Jurkat, Clone E6-1 (cell line): ENCODE measurements around the gene PCSK9.

ENCODE experiments used
- DNase-seq: peaks from one replicate; pipeline ENCODE4 v3.0.0-alpha.2; 2011; ENCODE audit warnings: low read depth, low spot score
- H3K4me3 ChIP-seq: 2 replicates; pipeline ENCODE4 v1.5.1; 2011; ENCODE audit warnings: mild to moderate bottlenecking, low read length, control low read depth, moderate library complexity

Gene PCSK9

DNA sequence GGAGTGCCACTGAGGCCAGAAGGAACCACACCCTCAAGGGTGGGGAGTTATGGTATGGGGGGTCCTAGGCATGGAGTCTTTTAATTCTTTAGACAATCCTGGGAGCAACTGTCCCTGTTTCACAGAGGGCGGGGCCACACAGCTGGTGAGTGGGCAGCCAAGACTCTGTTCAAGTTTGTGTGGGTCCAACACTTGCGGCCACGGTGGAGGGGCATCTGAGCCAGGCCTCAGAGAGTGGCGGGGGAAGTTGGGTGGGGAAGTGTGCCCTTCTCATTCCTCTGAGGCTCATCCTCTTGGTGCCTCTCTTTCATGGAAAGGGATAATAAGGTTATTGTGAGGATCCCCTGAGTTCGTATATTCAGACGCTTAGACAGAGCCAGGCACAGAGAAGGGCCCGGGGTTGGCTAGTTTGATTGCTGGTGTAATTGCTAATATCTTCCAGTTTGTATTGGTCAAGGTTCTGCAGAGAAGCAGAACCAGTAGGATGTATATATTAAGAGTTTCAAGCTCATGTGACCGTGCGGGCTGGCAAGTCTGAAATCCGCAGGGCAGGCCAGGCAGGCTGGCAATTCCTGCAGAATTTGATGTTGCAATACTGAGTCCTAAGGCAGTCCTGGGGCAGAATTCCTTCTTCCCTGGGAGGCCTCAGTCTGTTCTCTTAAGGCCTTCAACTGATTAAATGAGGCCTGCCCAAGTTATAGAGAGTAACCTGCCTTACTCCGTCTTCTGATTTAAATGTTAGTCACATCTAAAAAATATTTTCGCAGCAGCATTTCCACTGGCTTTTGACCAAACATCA lies 15.9 kb downstream of the PCSK9 start:
- no peak for DNase-seq

DNA sequence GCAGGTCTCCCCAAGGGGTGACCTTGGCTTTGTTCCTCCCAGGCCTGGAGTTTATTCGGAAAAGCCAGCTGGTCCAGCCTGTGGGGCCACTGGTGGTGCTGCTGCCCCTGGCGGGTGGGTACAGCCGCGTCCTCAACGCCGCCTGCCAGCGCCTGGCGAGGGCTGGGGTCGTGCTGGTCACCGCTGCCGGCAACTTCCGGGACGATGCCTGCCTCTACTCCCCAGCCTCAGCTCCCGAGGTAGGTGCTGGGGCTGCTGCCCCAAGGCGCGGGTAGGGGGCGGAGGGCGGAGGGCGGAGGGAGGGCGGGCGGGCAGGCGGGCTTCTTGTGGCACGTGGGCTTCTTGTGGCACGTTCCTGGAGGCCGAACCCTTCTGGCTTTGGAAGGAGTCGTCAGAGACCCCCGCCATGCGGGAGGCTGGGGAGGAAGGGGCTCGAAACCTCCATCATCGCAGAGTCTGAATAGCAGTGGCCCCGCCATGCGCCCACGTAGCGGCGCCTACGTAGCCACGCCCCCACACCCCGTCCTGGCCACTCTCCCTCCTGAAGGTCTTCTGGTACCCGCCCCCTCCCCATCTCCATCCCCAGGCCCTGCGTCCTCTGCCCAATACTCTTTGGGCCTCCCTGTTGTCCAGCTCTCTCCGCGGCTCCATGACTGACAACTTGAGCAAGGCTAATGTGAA lies 16.7 kb downstream of the PCSK9 start:
- DNase-seq: no peak
- no peak overlapping the region for H3K4me3 ChIP-seq

More for the DNA sequence above, 15.9 kb downstream of the PCSK9 start:
- H3K4me3 ChIP-seq: no peak overlapping the region

DNA sequence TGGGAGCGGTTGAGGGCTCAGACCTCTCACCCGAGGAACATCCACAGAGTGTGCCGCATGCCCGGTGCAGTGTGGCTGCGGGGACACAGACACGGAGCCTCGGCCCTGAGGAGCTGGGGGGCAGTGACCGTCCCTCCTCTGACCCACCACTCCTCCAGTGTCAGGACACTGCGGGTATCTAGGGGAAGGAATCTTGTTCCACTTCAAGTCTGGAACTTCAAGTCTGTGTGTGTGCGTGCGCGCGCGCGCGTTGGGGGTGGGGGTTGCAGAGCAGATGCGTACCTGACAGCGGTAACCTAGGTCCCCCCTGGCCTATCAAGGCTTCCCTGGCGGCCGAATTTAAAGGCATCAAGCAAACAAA lies 17.3 kb downstream of the PCSK9 start:
- no peak for DNase-seq
- no peak overlapping the region for H3K4me3 ChIP-seq

DNA sequence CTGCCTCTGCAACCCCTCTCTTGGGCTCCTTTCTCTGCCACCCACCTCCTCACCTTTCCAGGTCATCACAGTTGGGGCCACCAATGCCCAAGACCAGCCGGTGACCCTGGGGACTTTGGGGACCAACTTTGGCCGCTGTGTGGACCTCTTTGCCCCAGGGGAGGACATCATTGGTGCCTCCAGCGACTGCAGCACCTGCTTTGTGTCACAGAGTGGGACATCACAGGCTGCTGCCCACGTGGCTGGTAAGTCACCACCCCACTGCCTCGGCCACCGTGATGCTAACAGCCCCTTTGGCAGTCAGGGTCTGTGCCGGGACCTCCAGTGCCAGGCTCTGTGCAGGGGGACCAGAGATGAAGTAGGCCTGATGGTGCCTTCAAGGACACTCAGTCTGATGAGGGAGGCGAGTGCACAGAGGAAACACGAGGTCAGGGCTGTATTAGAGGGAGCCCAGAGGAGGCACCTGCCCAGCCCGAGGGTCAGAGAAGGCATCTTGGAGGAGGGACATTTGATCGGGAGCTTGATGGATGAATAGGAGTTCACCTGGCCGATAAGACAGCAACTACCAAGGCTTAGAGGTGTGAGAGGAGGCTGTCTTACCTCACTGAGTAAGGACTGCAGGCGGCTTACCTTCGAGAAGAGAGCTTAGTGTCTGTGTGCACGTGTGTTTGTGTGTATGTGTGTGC lies 18.1 kb downstream of the PCSK9 start:
- no peak overlapping the region for H3K4me3 ChIP-seq
- DNase-seq: no peak

DNA sequence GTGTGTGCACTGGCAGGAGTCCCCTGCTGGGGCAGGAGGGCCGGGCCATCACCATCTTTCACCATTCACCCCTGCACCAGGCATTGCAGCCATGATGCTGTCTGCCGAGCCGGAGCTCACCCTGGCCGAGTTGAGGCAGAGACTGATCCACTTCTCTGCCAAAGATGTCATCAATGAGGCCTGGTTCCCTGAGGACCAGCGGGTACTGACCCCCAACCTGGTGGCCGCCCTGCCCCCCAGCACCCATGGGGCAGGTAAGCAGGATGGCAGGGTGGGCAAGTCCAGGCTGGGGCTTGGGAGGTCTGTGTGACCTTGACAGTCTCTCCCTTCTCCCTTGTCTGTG lies 18.6 kb downstream of the PCSK9 start:
- H3K4me3 ChIP-seq: no peak overlapping the region
- no peak for DNase-seq

DNA sequence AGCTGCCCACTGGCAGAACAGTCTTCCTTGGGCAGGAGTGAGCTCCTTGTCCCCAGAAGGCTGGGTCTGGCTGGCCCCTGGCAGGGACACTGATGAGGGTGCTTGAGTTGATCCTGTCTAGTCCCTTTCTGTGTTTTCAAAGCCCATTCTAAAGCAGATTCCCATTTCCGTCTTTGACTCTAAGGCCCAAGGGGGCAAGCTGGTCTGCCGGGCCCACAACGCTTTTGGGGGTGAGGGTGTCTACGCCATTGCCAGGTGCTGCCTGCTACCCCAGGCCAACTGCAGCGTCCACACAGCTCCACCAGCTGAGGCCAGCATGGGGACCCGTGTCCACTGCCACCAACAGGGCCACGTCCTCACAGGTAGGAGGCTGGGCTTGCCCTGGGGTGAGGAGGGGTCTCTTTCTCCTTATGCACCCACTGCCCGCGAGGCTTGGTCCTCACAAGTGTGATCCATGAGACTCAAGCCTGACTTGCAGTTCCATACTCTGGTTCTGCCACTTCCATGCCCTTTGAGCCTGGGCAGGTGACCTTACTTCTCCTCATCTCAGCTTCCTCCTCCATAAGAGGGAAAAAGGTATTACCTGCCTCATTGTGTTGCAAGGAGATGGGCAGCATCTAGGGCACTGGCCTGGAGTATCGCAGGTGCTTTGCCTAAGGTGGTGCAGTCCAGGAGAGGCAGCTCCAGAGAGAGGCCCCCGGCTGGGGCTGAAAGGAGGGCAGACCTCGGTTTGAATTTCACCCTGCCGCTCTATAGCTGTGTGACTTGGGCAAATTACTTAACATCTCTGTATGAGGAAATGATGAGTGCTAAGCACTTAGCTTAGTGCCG lies 20.2 kb downstream of the PCSK9 start:
- DNase-seq: no peak
- no peak overlapping the region for H3K4me3 ChIP-seq

DNA sequence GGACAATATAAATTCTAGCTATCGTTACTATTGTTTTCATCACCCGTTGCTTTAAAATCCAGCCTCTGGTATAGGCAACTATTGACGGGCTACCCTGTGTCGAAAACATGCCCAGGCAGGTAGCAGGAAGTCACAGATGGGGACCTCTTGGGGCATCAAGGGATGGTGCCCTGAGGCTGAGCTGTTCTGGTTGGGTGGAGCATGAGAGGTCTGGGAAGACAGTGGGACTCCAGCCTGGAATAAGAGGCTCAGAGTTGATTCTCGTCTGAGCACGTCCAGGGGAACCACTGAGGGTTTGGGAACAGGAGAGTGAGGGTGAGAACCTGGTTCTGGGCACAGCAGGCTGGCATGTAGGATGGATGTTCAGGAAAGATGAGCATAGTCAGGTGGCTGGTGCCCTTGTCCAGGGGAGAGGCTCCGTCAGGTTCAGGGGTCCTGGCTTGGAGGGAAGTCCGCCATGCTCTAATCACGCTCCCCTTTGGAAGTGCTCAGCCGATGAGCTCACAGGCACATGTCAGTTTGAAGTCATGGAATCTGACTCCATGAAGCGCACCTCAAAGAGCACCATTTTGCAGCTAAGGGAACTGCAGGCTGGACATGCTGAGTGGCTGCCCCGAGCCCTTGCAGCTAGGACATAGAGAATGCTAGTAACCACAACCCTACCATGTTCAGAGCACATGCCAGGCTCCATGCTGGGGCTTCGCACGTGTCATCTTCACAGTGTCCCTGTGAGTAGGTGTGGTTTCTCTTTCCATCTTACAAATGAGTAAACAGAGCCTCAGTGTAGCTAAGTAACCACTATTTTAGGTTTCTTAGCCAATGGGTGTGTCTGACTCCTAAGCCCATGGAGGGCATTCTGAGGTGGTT lies 21.0 kb downstream of the PCSK9 start:
- no peak overlapping the region for H3K4me3 ChIP-seq
- no peak for DNase-seq

DNA sequence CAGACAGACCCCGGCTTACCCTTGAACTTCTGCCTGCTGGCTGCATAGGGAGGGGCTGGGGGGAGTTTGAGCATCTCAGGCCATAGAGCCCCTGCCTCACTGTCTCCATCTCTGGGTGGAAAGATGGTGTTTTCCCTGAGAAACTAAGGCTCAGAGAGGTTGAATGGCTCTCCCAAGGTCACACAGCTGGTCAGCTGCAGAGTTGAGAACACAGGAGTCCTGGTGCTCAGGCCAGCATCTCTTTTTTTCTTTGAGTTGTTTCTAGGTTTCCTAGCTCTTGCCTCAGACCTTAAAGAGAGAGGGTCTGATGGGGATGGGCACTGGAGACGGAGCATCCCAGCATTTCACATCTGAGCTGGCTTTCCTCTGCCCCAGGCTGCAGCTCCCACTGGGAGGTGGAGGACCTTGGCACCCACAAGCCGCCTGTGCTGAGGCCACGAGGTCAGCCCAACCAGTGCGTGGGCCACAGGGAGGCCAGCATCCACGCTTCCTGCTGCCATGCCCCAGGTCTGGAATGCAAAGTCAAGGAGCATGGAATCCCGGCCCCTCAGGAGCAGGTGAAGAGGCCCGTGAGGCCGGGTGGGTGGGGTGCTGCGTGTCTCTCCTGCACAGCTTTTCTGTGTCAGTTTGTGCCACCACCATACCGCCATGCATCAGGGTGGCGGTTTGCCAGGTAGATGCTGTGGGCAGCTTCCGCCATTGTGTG lies 21.8 kb downstream of the PCSK9 start:
- H3K4me3 ChIP-seq: no peak overlapping the region

DNA sequence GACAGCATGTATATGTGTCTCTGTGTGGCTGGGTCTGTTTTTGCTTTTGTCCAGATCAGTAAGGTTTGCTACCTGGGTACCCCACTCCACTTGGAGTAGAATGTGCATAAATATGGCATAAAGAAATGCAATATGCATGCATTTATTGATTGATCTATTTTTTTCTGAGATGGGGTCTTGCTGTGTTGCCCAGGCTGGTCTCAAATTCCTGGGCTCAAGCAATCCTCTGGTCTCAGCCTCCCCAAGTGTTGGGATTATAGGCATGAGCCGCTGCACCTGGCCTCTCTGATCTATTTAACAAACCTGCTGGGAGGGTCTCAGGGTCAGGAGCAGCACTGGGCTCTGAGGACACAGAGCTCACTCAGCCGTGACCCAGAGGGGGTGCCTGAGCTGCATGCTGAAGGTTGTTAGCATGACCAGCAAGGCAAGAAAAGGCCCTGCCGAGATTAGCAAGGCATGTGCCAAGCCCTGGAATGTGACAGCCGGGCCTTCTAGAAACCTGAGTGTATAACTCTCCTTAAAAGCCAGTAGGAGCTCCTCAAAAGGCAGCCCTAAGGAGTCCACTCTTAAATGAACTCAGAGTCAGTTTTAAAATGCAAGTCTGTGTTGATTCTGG lies 22.5 kb downstream of the PCSK9 start:
- DNase-seq: no peak
- H3K4me3 ChIP-seq: no peak overlapping the region

More for the DNA sequence above, 21.8 kb downstream of the PCSK9 start:
- DNase-seq: no peak

DNA sequence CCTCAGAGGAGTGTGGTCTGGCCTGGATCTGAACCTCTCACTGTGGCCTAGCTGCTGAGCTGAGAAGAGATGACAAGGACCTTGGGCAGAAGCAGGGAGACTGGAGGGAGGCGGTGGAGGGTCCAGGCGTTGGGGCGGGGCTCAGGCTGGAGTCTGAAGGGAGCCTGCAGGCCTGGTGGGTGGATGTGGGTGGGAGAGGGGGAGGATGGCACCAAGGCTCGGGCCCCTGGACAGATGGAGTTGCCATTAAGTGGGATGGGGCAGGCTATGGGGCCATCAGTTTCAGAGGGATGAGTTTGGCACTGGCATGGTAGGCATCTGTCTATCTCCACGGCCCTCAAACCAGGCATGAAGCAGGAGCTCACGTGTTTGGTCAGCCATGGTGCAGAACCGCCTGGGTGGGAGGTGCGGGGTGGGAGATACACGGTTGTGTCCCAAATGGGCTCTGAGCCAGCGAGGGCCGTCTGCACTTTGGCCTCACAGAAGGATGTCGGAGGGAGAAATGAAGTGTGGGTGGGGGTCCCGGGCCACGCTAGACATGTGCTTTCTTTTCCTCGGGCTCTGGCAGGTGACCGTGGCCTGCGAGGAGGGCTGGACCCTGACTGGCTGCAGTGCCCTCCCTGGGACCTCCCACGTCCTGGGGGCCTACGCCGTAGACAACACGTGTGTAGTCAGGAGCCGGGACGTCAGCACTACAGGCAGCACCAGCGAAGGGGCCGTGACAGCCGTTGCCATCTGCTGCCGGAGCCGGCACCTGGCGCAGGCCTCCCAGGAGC lies 23.6 kb downstream of the PCSK9 start:
- no peak for DNase-seq
- no peak overlapping the region for H3K4me3 ChIP-seq

DNA sequence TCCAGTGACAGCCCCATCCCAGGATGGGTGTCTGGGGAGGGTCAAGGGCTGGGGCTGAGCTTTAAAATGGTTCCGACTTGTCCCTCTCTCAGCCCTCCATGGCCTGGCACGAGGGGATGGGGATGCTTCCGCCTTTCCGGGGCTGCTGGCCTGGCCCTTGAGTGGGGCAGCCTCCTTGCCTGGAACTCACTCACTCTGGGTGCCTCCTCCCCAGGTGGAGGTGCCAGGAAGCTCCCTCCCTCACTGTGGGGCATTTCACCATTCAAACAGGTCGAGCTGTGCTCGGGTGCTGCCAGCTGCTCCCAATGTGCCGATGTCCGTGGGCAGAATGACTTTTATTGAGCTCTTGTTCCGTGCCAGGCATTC lies 24.2 kb downstream of the PCSK9 start:
- no peak for DNase-seq
- H3K4me3 ChIP-seq: no peak overlapping the region

DNA sequence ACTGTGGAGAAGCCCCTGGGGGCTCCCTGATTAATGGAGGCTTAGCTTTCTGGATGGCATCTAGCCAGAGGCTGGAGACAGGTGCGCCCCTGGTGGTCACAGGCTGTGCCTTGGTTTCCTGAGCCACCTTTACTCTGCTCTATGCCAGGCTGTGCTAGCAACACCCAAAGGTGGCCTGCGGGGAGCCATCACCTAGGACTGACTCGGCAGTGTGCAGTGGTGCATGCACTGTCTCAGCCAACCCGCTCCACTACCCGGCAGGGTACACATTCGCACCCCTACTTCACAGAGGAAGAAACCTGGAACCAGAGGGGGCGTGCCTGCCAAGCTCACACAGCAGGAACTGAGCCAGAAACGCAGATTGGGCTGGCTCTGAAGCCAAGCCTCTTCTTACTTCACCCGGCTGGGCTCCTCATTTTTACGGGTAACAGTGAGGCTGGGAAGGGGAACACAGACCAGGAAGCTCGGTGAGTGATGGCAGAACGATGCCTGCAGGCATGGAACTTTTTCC lies 24.8 kb downstream of the PCSK9 start:
- no peak for DNase-seq
- H3K4me3 ChIP-seq: no peak overlapping the region

DNA sequence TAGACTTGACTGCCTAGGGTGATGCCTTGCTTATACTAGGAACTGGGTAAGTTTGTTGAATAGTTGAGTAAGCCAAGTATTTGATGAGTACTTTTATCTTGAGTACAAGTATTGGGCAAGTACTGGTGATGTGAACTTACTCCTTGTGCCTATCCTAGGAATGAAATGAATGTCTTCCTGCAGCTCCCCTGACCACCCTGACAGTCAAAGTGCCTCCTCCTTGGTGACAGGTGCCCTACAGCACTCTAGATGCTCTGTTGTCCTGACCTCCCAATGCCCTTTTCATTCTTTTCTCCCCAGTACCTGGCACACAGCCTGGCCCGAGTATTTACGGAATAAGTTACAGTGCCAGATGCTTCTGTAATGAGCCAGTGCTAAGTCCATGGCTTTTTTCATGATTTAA lies 25.5 kb downstream of the PCSK9 start:
- DNase-seq: no peak

DNA sequence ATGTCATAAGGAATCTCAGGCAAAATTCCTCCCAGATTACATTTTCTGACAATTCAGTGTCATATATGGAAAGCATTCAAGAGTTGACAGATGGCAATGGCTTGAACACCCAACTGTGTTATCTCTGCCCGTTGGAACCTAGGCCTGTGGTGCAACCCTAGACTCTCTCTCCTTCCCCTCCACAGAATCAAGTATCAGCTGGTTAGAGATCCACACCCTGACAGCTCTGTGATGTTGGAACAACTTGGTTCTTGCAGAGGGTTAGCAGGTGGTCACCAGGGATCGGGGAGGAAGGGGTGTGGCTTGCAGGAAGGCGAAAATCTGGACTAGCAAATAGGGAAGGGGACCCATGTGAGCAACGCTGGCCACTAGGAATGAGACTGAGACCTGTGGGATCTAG lies 26.3 kb downstream of the PCSK9 start:
- H3K4me3 ChIP-seq: no peak overlapping the region
- no peak for DNase-seq

More for the DNA sequence above, 25.5 kb downstream of the PCSK9 start:
- H3K4me3 ChIP-seq: no peak overlapping the region

DNA sequence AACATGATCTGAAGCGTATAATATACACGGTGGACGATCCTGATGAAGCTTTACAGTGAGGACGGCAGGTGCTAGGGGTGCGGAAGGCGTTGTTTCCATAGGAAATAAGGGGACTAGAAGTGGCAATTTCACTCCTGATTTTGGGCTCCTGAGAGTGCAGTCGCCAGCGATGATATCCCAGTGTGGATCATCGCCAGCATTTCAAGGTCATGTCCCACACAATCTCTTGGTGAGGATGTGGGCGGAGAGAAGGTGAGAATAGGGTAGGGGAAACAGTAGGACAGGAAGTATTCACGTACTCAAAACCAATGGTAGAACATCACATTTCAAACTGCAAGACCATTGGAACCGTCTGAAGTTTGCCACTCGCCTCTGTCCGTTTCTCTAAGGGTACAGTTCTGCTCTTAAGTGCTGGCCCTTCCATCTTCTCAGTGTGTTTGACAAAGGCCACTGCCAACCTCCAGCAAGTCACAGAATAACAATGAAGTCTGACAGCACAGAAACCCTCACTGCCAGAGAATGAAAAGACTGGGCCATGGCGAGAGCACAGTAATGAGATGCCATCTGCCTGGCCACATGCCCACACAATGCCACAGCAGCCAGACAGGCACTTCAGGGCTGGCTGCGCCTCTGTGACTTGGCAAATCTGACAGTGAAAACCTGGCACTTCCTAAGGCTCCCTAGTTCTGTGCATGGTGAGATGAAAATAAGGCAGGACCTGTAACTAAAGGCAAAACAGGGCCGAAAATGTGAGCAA lies 27.9 kb downstream of the PCSK9 start:
- no peak for DNase-seq
- no peak overlapping the region for H3K4me3 ChIP-seq

DNA sequence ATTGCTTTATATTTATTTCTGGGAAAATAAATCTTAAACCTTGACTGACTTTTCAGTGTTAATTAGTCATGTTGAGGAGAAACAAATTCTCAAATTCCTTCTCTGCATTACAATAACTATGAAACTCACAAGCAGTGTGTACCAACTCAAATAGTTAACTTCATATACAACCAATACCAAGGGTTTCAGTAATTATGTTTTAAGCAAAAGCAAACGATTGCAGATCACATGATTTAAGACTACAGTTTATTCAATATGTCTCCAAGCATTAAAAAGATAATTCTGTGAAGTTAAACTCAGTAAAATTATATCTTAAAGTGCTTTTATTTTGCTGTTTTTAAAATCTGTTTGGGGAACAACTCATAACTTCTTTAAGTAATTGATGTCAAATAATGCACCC lies 28.6 kb downstream of the PCSK9 start:
- H3K4me3 ChIP-seq: no peak overlapping the region
- DNase-seq: no peak
